MG63 (cell line): Measurements from ENCODE around the gene PPP1R26. TPM values are rescaled to one million over a fixed set of nuclear protein-coding genes. Genes with fewer than 3 reads are reported as not detected.
A peak's percentile ranks its signal among the peaks of the same experiment; 100 is the strongest.
"Not testable (repeated sequence)": the region's sequence is repeated elsewhere in the genome, so short reads cannot be mapped to it uniquely, and the experiment has no call there.

Source experiments
- DNase-seq: peaks from one replicate; pipeline ENCODE4 v3.0.0-alpha.2; 2020
- H3K27me3 ChIP-seq: fragments of 250-450 bp; sonication (Bioruptor Pico); 2 replicates; pipeline ENCODE4 v1.5.1; 2020; ENCODE audit warnings: mild to moderate bottlenecking, moderate library complexity
- H3K36me3 ChIP-seq: fragments of 250-450 bp; sonication (Bioruptor Pico); 2 replicates; pipeline ENCODE4 v1.5.1; 2020; ENCODE audit warnings: mild to moderate bottlenecking, moderate library complexity
- H3K4me3 ChIP-seq: fragments of 250-450 bp; sonication (Bioruptor Pico); 2 replicates; pipeline ENCODE4 v1.5.1; 2020; ENCODE audit warnings: mild to moderate bottlenecking, moderate library complexity
- H3K9me3 ChIP-seq: fragments of 250-450 bp; sonication (Bioruptor Pico); 2 replicates; pipeline ENCODE4 v1.5.1; 2020; ENCODE audit warnings: mild to moderate bottlenecking, moderate library complexity
- total RNA-seq: library from RNA; depleted of rRNA; stranded (reverse); fragments of >200 nt; shearing (Covaris generic); gene quantifications from 2 replicates; pipeline ENCODE4 v1.2.3, GENCODE V29; 2014; ENCODE audit warnings: low replicate concordance; rRNA removed

The PPP1R26 gene
- 19.8 and 20.3 TPM in 2 replicates for total RNA-seq

- Histone ChIP-seq H3K36me3 (peaks cover 13% of the 10 kb centered on the region), H3K9me3 (no peaks in the 10 kb centered on the region), H3K27me3 (no peaks in the 10 kb centered on the region), H3K4me3 (peak within 1 kb of the TSS; percentile 84)
- peak; percentile 55 for DNase-seq
These were observed at the start of gene PPP1R26 for GRCh38 chr9:135479469-135480052. PPP1R26 (plus strand) TSS chr9:135479782; CDS start chr9:135484511, 4,729 bp downstream.

- no peak overlapping the region for H3K4me3 ChIP-seq
- no peak for DNase-seq
- peaks cover 9% of the 10 kb centered on the region; the same call in 1 of the 2 replicates for H3K9me3 ChIP-seq
- H3K36me3 ChIP-seq = no peaks in the 10 kb centered on the region
- H3K27me3 ChIP-seq = 0 out of 2 replicates have a peak, but pooled peaks cover 2% of the 10 kb centered on the region
These were observed 42.3 kb upstream of the PPP1R26 start for GRCh38 chr9:135437259-135437658.

GRCh38 chr9:135437696-135438095, 41.9 kb upstream of the PPP1R26 start:
- H3K4me3 ChIP-seq, H3K27me3 ChIP-seq, H3K36me3 ChIP-seq, DNase-seq, H3K9me3 ChIP-seq: not testable (repeated sequence)

- not testable (repeated sequence) for H3K36me3 ChIP-seq, DNase-seq, H3K27me3 ChIP-seq, H3K4me3 ChIP-seq, H3K9me3 ChIP-seq
These were observed 40.9 kb upstream of the PPP1R26 start for GRCh38 chr9:135438581-135439232.

GRCh38 chr9:135439514-135439913, 40.1 kb upstream of the PPP1R26 start:
- H3K4me3 ChIP-seq, H3K36me3 ChIP-seq: not testable (repeated sequence)

GRCh38 chr9:135439916-135440315, 39.7 kb upstream of the PPP1R26 start:
- H3K9me3 ChIP-seq = peaks cover 4% of the 10 kb centered on the region; the same call in 1 of the 2 replicates
- H3K4me3 ChIP-seq = no peak overlapping the region
- H3K36me3 ChIP-seq = no peaks in the 10 kb centered on the region
- no peak for DNase-seq
- H3K27me3 ChIP-seq = 0 out of 2 replicates have a peak, but pooled peaks cover 2% of the 10 kb centered on the region

More at GRCh38 chr9:135439514-135439913, 40.1 kb upstream of the PPP1R26 start:
- DNase-seq, H3K27me3 ChIP-seq, H3K9me3 ChIP-seq: not testable (repeated sequence)

GRCh38 chr9:135440620-135441019, 39.0 kb upstream of the PPP1R26 start:
- Histone ChIP-seq H3K9me3 (peaks cover 4% of the 10 kb centered on the region; the same call in 1 of the 2 replicates), H3K27me3 (0 out of 2 replicates have a peak, but pooled peaks cover 2% of the 10 kb centered on the region), H3K36me3 (no peaks in the 10 kb centered on the region), H3K4me3 (no peak overlapping the region)
- no peak for DNase-seq

GRCh38 chr9:135441105-135442071, 38.2 kb upstream of the PPP1R26 start:
- not testable (repeated sequence) for H3K9me3 ChIP-seq, H3K4me3 ChIP-seq, DNase-seq, H3K27me3 ChIP-seq, H3K36me3 ChIP-seq

- Histone ChIP-seq H3K36me3 (no peaks in the 10 kb centered on the region), H3K9me3 (no peaks in the 10 kb centered on the region), H3K4me3 (no peak overlapping the region), H3K27me3 (no peaks in the 10 kb centered on the region)
- no peak for DNase-seq
These were observed 37.5 kb upstream of the PPP1R26 start for GRCh38 chr9:135442075-135442474.

- Histone ChIP-seq H3K27me3 (no peaks in the 10 kb centered on the region), H3K36me3 (no peaks in the 10 kb centered on the region), H3K9me3 (no peaks in the 10 kb centered on the region), H3K4me3 (no peak overlapping the region)
- no peak for DNase-seq
These were observed 35.7 kb upstream of the PPP1R26 start for GRCh38 chr9:135443797-135444425.

GRCh38 chr9:135447126-135447525, 32.5 kb upstream of the PPP1R26 start:
- no peak for DNase-seq
- H3K36me3 ChIP-seq = no peaks in the 10 kb centered on the region

GRCh38 chr9:135448663-135449100, 30.9 kb upstream of the PPP1R26 start:
- no peaks in the 10 kb centered on the region for H3K36me3 ChIP-seq
- no peak for DNase-seq
- H3K27me3 ChIP-seq = no peaks in the 10 kb centered on the region
- peaks cover under 1% of the 10 kb centered on the region; the same call in 1 of the 2 replicates for H3K9me3 ChIP-seq
- no peak overlapping the region for H3K4me3 ChIP-seq

More at GRCh38 chr9:135447126-135447525, 32.5 kb upstream of the PPP1R26 start:
- no peaks in the 10 kb centered on the region for H3K27me3 ChIP-seq
- no peaks in the 10 kb centered on the region for H3K9me3 ChIP-seq
- H3K4me3 ChIP-seq = no peak overlapping the region

- H3K36me3 ChIP-seq, DNase-seq, H3K4me3 ChIP-seq, H3K27me3 ChIP-seq, H3K9me3 ChIP-seq: not testable (repeated sequence)
These were observed 30.1 kb upstream of the PPP1R26 start for GRCh38 chr9:135449532-135449931.

- no peaks in the 10 kb centered on the region for H3K27me3 ChIP-seq
- H3K9me3 ChIP-seq = peaks cover 2% of the 10 kb centered on the region; the same call in 1 of the 2 replicates
- H3K36me3 ChIP-seq = no peaks in the 10 kb centered on the region
- DNase-seq = no peak
- no peak overlapping the region for H3K4me3 ChIP-seq
These were observed 28.6 kb upstream of the PPP1R26 start for GRCh38 chr9:135450956-135451355.

- DNase-seq, H3K9me3 ChIP-seq, H3K27me3 ChIP-seq, H3K36me3 ChIP-seq, H3K4me3 ChIP-seq: not testable (repeated sequence)
These were observed 27.7 kb upstream of the PPP1R26 start for GRCh38 chr9:135451909-135452308.

- no peak for DNase-seq
- H3K4me3 ChIP-seq = no peak overlapping the region
- H3K36me3 ChIP-seq = no peaks in the 10 kb centered on the region
- no peaks in the 10 kb centered on the region for H3K27me3 ChIP-seq
- peaks cover 2% of the 10 kb centered on the region; the same call in 1 of the 2 replicates for H3K9me3 ChIP-seq
These were observed 24.8 kb upstream of the PPP1R26 start for GRCh38 chr9:135454737-135455136.
